Fibroblast of skin of right quadriceps (primary cell): ENCODE data around the gene ZNF280C.

ENCODE experiments used
- DNase-seq: peaks from one replicate; pipeline ENCODE4 v3.0.0-alpha.2; 2013

ZNF280C gene

DNA sequence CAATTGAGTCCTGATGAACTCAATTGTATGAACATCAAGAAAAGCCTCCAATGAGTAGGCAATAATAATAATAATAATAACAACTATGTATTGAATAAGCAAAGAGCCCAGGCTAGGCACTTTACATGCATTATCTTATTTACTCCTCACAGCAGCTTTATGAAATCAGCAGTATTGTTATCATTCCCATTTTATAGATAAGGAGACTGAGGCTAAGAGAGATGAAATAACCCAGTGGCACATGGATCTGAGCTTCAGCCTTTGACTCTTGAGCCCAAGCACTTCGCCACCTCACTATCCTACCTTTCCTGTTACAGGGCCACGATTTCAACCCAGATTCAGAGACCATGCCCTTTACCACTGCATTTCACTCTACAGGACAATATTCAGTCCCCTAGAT, 93.8 kb downstream of the ZNF280C start:
- DNase-seq, result no peak

DNA sequence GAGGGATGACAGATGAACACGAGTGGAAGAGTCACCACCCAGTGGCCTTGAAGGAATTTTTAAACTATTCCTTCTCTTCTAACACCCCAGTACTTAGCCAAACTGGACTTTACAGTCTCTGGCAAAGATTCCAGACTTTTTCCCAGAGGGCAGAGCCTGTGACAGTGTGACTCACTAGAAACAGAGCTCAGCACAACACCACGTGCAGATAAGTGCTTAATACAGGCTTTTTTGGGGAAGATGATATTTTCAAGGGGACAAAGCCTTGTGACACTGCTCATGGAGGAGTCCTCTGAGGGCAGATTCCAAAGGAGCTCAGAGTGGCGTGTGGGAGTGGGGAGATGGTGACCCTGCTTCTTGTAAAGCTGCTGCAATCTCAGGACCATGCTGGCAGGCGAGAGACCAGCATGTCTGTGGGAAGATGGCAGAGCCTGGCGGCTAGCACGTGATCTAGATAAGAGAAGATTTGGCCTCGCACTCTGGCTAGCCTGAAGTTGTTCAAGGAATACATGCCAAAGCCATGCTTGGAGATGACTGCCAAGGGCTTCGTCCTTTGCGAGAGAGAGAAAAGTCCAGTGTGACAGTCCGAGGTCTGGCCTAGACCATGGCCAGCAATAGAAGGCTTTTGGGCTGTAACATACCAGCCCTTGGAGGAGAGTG, 94.5 kb downstream of the ZNF280C start:
- DNase-seq, result peak; percentile 46

DNA sequence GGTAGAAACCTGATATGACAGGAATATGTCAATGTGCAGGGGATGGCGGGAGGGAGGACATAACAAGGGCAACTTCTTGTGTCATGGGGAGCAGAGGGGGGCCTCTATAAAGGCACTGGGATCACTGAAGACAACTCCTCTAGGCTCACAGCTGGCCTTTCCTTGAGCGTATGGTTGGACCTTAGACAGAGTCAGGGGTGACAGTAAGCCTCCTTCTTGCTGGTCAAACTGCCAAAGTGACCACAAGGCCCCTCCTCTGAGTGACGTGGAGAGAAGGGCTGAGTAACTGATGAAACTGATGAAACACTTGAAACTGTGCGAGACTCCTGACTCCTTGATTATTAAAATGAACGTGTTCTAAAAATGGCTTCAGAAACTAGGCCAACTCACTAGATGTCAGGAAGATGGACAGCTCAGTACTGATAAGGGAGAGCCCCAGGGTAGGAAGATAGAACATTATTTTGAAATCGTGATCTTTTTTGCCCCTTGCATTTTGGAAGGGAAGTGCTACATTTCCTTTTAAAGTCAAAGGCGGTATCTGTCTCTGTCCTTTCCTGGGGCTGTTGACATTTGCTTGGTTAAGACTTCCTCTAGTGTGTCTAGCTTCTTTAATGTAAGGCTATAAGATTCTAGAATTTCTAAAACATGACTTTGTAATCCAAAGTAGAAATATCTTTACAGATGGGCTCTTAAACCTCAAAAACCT, 95.4 kb downstream of the ZNF280C start:
- DNase-seq, result peak; percentile 55

DNA sequence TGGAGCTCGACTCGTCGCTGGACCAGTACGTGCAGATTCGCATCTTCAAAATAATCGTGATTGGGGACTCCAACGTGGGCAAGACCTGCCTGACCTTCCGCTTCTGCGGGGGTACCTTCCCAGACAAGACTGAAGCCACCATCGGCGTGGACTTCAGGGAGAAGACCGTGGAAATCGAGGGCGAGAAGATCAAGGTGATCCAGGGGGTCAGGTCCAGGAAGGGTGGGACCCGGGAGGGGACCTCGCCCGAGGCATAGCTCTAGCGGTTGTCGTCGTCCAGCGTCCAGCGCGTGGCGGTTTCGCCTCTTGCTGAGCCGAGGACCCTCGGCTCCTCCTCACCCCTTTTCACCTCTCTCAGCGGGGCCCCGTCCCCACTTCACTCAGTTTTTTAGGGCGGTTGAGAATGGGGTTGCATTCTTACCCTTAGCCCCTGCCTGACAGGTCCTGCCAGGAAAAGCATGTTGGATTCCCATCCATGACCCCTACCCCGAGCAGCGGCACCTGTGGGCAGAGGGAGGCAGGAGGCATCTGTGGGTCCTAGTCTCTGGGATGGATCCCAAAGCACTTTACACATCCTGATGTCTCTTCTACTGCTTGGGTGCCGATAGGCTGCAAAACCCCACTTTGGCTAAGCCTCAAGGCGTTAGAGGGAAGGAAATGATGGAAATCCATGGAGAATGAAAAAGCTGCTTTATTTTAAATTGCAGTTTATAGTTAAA, 96.4 kb downstream of the ZNF280C start:
- no peak for DNase-seq

DNA sequence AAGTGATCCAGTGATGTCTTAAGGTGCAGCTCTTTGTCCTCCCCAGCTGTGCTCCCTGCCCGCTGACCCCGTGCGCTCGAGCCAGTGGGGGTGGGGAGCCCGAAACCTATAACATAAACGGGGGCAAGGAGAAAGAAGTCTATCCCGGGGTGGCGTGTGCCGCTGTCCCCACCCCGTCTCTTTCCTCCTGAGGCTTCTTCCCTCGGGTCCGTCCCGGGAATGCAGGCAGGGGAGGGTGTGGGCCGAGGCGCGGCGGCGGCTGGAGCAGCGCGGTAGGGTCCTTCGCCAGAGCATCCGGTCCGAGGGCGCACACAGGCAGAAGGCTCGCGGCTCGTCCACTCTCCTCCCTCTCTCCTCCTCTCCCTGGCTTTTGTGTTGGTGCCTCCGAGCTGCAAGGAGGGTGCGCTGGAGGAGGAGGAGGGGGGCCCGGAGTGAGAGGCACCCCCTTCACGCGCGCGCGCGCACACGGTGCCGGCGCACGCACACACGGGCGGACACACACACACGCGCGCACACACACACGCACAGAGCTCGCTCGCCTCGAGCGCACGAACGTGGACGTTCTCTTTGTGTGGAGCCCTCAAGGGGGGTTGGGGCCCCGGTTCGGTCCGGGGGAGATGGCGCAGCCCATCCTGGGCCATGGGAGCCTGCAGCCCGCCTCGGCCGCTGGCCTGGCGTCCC, 97.1 kb downstream of the ZNF280C start, which contains the start of gene RAB33A:
RAB33A (plus strand) TSS at position 517 of the 681 bp plus-strand sequence; CDS start at position 618, 101 bp downstream.
- no peak for DNase-seq

DNA sequence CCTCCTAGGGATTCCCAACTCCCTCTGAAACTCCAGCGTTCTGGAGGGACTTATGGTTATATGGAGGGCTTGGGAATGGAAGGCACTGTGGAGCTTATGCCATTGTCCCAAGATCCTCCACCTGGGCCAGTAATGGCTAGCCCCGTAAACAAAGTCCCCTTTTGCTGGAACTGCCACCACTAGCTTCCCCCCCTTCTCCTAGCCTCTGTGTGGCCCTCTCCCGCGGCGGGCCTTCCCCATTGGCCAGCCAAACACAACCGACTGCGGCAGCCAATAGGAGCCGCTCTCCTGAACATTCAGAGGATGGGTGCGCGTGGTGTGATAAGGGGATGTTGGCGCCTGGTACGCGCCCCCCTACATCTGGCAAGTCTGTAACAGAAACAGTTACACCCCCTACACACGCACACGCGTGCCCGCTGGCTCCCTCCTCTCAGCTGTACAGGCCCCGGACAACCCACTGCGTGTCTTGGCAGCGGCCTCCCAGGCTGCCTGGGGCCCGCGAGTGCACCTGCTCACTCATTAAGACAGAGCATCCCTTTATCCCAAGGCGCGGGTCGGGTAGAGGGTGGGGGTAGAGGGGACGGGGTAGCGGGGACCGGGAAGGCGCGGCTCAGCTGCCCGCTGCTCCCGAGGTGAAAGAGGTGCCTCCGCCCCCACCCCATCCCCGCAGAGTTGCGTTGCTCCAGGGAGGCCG, 97.8 kb downstream of the ZNF280C start:
- no peak for DNase-seq

DNA sequence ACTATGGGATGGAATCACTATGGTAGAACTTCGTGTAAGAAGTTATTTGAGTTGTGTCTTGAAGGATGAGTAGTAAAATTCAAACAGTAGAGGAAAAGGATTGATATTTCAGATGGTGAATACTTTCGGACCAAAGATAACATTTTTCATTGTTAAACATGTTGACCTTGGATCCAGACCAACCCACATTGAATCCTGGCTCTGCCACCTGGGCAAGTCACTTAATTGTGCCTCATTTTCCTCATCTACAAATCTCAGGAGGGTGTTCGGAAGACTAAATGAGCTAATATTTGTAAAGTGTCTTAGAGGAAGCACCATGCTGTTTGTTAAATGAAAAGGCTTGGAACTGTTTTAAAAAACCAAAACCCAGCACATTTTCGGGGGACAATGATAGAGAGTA, 101.7 kb downstream of the ZNF280C start:
- no peak for DNase-seq

DNA sequence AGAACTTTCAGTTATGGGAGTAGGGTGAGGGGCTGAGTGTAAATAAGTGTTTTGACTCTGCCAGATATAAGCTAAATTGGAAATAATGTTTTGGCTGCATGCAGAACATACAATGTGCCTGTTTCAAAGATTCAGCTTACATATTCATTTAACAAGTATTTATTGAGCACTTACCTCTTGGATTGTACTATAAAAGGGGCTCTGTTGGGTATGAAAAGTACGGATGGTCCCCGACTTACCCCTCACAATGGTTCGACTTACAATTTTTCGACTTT, 102.3 kb downstream of the ZNF280C start:
- no peak for DNase-seq

DNA sequence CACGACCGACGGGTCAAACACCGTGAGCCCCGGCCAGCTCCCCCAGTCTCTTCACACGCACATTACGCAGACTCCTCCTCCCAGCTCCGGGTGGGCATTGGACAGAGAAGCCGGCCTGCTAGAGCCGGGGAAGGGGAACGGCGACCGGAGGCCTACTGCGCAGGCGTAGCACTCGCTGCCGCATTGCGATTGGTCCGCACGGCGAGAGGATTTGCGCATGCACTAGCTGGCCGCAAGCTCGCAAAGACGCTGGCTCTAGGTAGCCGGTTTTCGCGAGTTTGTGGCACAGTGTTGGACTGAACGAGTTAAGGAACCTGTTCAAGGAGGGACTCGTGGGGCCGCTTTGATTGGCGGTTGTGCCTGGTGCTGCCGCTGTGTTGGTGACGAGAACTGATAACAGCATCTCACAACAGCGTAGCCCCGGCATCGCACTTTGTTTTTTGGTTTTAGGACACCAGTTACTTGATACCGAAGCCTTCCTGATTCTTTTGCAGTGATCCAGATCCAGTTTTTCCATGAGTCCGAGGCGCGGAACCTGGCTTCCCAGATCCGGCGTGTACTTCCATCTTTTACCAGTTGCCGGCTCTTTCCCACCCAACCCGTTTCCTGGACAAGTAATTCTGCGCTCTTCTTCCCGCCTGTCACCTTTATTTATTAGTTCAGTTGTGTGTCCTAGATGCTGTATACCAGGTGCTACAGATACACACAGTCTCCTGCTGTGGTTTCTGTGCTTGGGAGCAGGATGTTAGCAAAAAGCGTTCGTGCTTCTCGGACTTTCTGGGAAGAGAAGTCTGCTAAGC, 102.8 kb downstream of the ZNF280C start, which contains the start of gene AIFM1:
AIFM1 (minus strand) TSS at position 139 of the 800 bp plus-strand sequence. CDS start 185 bp downstream, outside the sequence.
- peak; percentile 94 for DNase-seq

DNA sequence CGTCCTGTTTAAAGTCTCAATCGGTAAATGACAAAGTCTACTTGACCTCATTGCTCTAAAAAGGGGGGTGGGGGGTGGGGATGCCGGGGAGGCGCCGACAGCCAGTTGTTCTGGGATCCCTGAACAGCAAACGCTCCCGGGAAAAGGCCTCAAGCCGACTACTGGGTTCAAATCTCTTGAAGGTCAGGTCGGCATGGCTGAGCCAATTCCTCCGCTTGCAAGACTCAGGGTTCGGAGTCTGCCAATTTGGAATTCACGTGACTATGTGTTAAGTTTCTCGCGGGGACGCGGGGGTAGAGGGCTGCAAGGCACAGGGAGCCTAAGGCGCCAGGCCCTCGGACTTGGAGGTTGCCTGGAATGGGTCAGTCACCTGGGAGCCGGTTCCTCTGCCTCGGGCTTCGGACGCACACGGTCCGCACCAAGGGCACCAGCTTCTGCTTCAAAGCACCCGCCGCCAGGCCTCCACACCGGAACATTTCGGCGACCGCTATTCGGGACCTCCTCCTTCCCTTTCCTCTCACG, 103.5 kb downstream of the ZNF280C start:
- DNase-seq, result no peak

DNA sequence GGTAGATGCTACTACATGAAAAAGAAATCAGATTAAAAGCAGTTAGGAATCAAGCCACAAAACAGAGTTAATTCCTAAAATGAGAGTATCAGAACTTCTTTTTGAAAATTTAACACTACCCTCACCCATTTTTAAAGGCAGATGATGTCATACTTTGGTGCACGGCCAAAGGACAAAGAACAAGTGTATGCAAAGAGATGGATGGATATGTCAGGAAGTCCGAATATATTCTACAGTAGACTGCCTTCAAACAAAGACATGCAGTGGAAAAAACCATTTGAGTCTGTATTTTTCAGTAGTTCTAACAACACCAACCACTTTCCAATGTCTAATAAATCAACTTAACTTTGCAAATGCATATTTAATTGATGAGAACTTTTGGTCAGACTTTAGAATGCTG, 105.3 kb downstream of the ZNF280C start:
- DNase-seq, result no peak

DNA sequence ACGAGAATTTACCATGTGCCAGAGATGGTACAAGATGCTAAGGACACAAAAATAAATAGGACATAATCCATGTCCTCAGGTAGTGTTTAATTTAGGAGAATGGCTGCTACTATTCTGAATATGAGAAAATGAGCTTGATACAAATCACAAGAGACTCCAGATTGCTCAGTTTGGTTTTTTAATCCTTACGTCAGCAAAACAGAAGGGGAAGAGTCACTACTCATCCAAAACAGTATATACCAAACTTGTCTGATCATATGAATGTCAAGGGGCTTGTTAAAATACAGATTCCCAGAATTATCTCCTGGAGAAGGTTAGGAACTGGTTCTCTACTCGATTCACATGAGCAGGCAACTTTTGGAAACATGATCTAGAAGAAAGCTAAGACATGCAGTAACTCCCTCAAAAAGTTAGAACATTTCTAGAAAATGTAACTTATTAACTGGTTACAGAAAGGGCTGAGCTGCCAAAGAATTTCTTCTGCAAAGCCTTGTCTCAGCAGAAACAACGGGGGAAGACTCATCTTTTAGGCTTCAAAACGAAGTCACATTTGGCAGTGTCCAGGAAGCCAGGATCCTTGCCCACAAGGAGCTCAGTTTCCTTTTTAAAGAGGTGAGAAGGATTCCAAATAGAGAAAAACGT, 106.5 kb downstream of the ZNF280C start:
- no peak for DNase-seq

DNA sequence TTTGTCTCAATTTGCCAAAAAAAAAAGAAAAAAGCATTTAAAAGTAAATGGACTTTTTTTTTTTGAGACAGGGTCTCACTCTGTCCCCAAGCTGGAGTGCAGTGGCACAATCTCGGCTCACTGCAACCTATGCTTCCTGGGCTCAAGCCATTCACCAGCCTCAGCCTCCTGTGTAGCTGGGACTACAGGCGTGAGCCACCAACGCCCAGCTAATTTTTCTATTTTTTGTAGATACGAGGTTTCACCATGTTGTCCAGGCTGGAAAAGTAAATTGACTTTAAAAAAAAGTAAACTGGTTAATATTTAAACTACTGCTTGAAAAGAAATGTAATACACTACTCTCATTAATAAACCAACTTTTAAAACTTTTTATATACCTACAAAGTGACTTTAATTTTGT, 108.9 kb downstream of the ZNF280C start:
- no peak for DNase-seq

DNA sequence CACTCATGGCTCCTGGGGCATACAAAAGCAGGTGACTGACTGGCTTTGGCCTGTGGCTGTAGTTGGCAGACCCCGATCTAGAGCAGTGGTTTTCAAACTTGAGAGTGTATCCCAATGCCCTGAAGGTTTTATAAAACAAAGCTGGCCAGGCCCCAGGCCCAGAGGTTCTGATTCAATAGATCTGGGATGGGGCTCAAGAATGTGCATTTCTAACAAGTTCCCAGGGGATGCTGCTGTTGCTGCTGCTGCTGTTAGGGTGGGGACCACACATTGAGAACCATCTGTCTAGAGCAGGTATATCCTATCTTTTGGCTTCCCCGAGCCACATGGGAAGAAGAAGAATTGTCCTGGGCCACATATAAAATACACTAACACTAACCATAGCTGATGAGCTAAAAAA, 110.4 kb downstream of the ZNF280C start:
- DNase-seq, result no peak

DNA sequence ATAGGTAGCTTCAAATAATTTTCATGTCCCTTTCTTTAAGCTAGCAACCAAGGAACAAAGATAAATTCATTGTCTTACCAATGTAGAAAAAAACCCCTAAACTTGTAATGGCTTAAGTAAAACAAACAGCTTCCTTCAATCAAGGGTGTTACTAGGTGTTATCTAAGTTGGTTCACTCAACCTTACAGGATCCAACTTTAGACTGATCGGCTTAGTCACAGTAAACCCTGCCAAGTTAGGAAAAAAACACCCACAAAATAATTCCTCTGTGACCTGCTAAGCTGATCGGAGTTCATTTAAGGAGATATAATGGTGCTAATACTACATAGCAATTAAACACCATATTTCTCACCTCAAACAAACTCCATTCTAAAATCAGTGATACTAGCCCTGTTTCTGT, 113.1 kb downstream of the ZNF280C start:
- DNase-seq, result no peak
